HepG2 (cell line): ENCODE data around the gene SLC25A11. TPM values are rescaled to one million over a fixed set of nuclear protein-coding genes. Genes with fewer than 3 reads are reported as not detected.

Experiments
- BCL6 ChIP-seq: IDR thresholded peaks from 2 replicates; pipeline ENCODE4 v1.6.1; 2016; ENCODE audit warnings: missing genetic modification reagents, missing compliant biosample characterization
- CCAR2 ChIP-seq: fragments of 200-400 bp; formaldehyde crosslinking; optimal IDR thresholded peaks from 2 replicates; pipeline ENCODE3; 2018; ENCODE audit warnings: low read depth, mild to moderate bottlenecking, low read length, moderate library complexity
- FOXA3 ChIP-seq: IDR thresholded peaks from 2 replicates; pipeline ENCODE4 v1.6.1; 2016; ENCODE audit warnings: missing genetic modification reagents, missing compliant biosample characterization
- JUN ChIP-seq: sonication (generic); formaldehyde crosslinking; IDR thresholded peaks from 2 replicates; pipeline ENCODE4 v1.4.0; 2020; ENCODE audit warnings: mild to moderate bottlenecking, missing genetic modification reagents
- MAFK ChIP-seq, 2 experiments: IDR thresholded peaks in 1 of 2; conservative IDR thresholded peaks in 1 of 2; 2 replicates each; pipeline ENCODE4 v1.6.1; 2011; ENCODE audit warnings: improper control_type of control experiment in 2 of 2, low read length in 2 of 2
- MXD4 ChIP-seq: IDR thresholded peaks from 2 replicates; pipeline ENCODE4 v1.6.1; 2016; ENCODE audit warnings: mild to moderate bottlenecking, missing biosample characterization, missing genetic modification reagents
- NBN ChIP-seq: fragments of 450-650 bp; conservative IDR thresholded peaks from 2 replicates; pipeline ENCODE4 v1.6.1; 2017
- POLR2AphosphoS5 ChIP-seq: IDR thresholded peaks from 2 replicates; pipeline ENCODE4 v1.6.1; 2012; ENCODE audit warnings: low read depth, low read length
- RAD21 ChIP-seq: fragments of 450-650 bp; formaldehyde crosslinking; IDR thresholded peaks from 2 replicates; pipeline ENCODE4 v1.5.0; 2020; ENCODE audit warnings: mild to moderate bottlenecking
- SAP130 ChIP-seq: IDR thresholded peaks from 2 replicates; pipeline ENCODE4 v1.6.1; 2016; ENCODE audit warnings: low read depth
- SMC3 ChIP-seq: IDR thresholded peaks from 2 replicates; pipeline ENCODE4 v1.6.1; 2011; ENCODE audit warnings: low read length, improper control_type of control experiment
- TSC22D2 ChIP-seq: sonication (generic); formaldehyde crosslinking; IDR thresholded peaks from 2 replicates; pipeline ENCODE4 v1.5.1; 2020; ENCODE audit warnings: missing genetic modification reagents, mild to moderate bottlenecking, borderline replicate concordance
- YY1 ChIP-seq: IDR thresholded peaks from 2 replicates; pipeline ENCODE4 v1.6.1; 2011; ENCODE audit warnings: low read length, low read depth, moderate library complexity, mild to moderate bottlenecking; ENCODE audit not compliant: insufficient read depth, insufficient replicate concordance
- ZBTB14 ChIP-seq: sonication (generic); formaldehyde crosslinking; IDR thresholded peaks from 2 replicates; pipeline ENCODE4 v1.4.0; 2020; ENCODE audit warnings: missing genetic modification reagents
- ZBTB4 ChIP-seq: sonication (generic); formaldehyde crosslinking; IDR thresholded peaks from 2 replicates; pipeline ENCODE4 v1.4.0; 2020; ENCODE audit warnings: missing genetic modification reagents, mild to moderate bottlenecking, borderline replicate concordance
- ZIK1 ChIP-seq: sonication (generic); formaldehyde crosslinking; IDR thresholded peaks from 2 replicates; pipeline ENCODE4 v1.5.0; 2020; ENCODE audit warnings: mild to moderate bottlenecking, low read depth, missing genetic modification reagents, borderline replicate concordance
- ZNF136 ChIP-seq: sonication (generic); formaldehyde crosslinking; IDR thresholded peaks from 2 replicates; pipeline ENCODE4 v1.8.1; 2022; ENCODE audit warnings: low read depth, mild to moderate bottlenecking, moderate library complexity, missing genetic modification reagents
- ZNF17 ChIP-seq: sonication (generic); formaldehyde crosslinking; IDR thresholded peaks from 2 replicates; pipeline ENCODE4 v1.5.0; 2020; ENCODE audit warnings: mild to moderate bottlenecking, missing genetic modification reagents
- ZNF24 ChIP-seq: fragments of 450-650 bp; IDR thresholded peaks from 2 replicates; pipeline ENCODE4 v1.6.1; 2017; ENCODE audit warnings: antibody characterized with exemption, mild to moderate bottlenecking
- ZNF550 ChIP-seq: sonication (generic); formaldehyde crosslinking; IDR thresholded peaks from 2 replicates; pipeline ENCODE4 v1.4.0; 2020; ENCODE audit warnings: mild to moderate bottlenecking, missing genetic modification reagents, borderline replicate concordance
- ZNF552 ChIP-seq: sonication (generic); formaldehyde crosslinking; IDR thresholded peaks from 2 replicates; pipeline ENCODE4 v1.9.0; 2022; ENCODE audit warnings: missing genetic modification reagents, mild to moderate bottlenecking, borderline replicate concordance
- ZNF720 ChIP-seq: sonication (generic); formaldehyde crosslinking; IDR thresholded peaks from 2 replicates; pipeline ENCODE4 v1.4.0; 2020; ENCODE audit warnings: missing genetic modification reagents
- ZSCAN12 ChIP-seq: sonication (generic); formaldehyde crosslinking; IDR thresholded peaks from 2 replicates; pipeline ENCODE4 v1.9.0; 2021; ENCODE audit warnings: mild to moderate bottlenecking, missing genetic modification reagents
- polyA plus RNA-seq, 8 experiments: library from polyadenylated mRNA; depleted of rRNA in 3 of 8; stranded (reverse) in 7 of 8; unstranded in 1 of 8; fragments of >200 nt; fragmentation: Illumina TruSeq in 4 of 8; extraction: Trizol in 4 of 8; gene quantifications; 2 replicates each; pipeline versions ENCODE4 v1.2.1 to v1.2.3, GENCODE V29; 2011 to 2016; ENCODE audit warnings: low read depth in 4 of 8, missing spikeins in 1 of 8, mixed read lengths in 1 of 8; ENCODE audit not compliant: insufficient read depth in 1 of 8
- total RNA-seq, 5 experiments: library from RNA; depleted of rRNA; stranded (reverse); fragments of >200 nt; fragmentation: Illumina TruSeq; extraction: Trizol; gene quantifications; 2 replicates each; pipeline ENCODE4 v1.2.3, GENCODE V29; 2016; ENCODE audit warnings: low read depth in 1 of 5
- TF ChIP-seq, protein P1 (sequence below): sonication (generic); formaldehyde crosslinking; IDR thresholded peaks from 2 replicates; pipeline ENCODE4 v1.4.0; 2020; ENCODE audit warnings: missing genetic modification reagents
- TF ChIP-seq, protein P2 (sequence below): IDR thresholded peaks from 2 replicates; pipeline ENCODE4 v1.6.1; 2016; ENCODE audit warnings: missing genetic modification reagents, missing compliant biosample characterization

The SLC25A11 gene
- total and polyA plus RNA-seq, 2 of the 13 experiments (the other 11 are each of a cell fraction or from before 2014, with no cell fraction given) = 35.4 to 47.2 TPM

DNA sequence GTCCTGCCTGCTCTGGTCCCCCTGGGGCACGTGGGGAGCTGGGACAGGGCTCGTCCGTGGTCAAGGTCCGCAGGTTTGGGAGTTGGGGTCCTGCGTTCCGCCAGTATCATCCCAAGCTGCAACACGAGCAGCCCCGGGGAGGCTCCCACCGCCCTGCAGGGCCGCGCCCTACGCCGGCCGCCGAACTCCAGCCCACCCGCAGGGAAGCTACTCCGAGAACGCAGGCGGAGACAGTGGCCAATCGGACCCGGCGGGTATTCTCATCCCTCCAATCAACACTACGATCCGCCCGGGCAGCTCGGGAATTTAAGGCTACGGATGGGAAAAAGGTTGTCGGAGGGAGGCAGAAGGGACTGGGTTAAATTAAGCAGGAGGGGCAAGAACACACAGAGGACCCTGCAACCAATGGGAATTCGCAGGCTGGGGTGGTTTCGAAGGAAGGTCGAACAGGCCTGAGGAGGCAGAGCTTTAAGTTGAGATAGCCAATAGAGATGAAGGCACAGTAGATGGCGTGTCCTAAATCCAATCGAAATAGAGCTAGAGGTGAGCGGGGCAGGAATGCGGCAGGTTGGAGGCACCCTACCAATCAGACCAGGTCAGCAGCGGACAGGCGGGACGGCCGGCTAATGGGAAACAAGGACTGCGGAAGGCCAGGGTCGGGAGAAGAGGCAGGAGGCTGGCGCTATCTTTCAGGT lies 27.1 kb upstream of the SLC25A11 start (continued):
- TF ChIP-seq ZIK1 (CRISPR knock-in tag) (no peak), YY1 (no peak), ZNF24 (no peak), ZNF136 (0 out of 2 replicates have a peak, but pooled peaks have one; percentile 60), TSC22D2 (CRISPR knock-in tag) (0 out of 2 replicates have a peak, but pooled peaks have one; percentile 57), ZNF17 (CRISPR knock-in tag) (no peak), SMC3 (no peak), ZNF552 (CRISPR knock-in tag) (no peak), BCL6 (CRISPR knock-in tag) (no peak; the same call in 1 of the 2 replicates), MAFK (conservative IDR thresholded peaks at IDR 0.05 in 1 of 2, IDR thresholded peaks at IDR 0.05 in 1 of 2; ENCODE audit: low read length in 2 of 2) (no peak), ZBTB4 (CRISPR knock-in tag) (0 out of 2 replicates have a peak, but pooled peaks have one; percentile 48), MXD4 (no peak; the same call in 1 of the 2 replicates), FOXA3 (CRISPR knock-in tag) (0 out of 2 replicates have a peak, but pooled peaks have one; percentile 6), ZSCAN12 (no peak), ZNF720 (CRISPR knock-in tag) (no peak), NBN (no peak), ZBTB14 (no peak; the same call in 1 of the 2 replicates), RAD21 (CRISPR knock-in tag) (no peak), SAP130 (CRISPR knock-in tag) (peak; percentile 53; the same call in 1 of the 2 replicates), POLR2AphosphoS5 (peak; percentile 43; the same call in 1 of the 2 replicates), ZNF550 (no peak), JUN (CRISPR knock-in tag) (no peak), CCAR2 (no peak)
- TF ChIP-seq, protein P1, sequence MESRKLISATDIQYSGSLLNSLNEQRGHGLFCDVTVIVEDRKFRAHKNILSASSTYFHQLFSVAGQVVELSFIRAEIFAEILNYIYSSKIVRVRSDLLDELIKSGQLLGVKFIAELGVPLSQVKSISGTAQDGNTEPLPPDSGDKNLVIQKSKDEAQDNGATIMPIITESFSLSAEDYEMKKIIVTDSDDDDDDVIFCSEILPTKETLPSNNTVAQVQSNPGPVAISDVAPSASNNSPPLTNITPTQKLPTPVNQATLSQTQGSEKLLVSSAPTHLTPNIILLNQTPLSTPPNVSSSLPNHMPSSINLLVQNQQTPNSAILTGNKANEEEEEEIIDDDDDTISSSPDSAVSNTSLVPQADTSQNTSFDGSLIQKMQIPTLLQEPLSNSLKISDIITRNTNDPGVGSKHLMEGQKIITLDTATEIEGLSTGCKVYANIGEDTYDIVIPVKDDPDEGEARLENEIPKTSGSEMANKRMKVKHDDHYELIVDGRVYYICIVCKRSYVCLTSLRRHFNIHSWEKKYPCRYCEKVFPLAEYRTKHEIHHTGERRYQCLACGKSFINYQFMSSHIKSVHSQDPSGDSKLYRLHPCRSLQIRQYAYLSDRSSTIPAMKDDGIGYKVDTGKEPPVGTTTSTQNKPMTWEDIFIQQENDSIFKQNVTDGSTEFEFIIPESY (CRISPR knock-in tag) = 0 out of 2 replicates have a peak, but pooled peaks have one; percentile 8
- TF ChIP-seq, protein P2, sequence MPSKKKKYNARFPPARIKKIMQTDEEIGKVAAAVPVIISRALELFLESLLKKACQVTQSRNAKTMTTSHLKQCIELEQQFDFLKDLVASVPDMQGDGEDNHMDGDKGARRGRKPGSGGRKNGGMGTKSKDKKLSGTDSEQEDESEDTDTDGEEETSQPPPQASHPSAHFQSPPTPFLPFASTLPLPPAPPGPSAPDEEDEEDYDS (CRISPR knock-in tag) = peak; percentile 35
